GM19463 (cell line): ENCODE measurements around the gene PPTC7.
"Not testable (repeated sequence)": the region's sequence is repeated elsewhere in the genome, so short reads cannot be mapped to it uniquely, and the experiment has no call there.

Experiments
- ATAC-seq: cut with Tn5 transposase; IDR thresholded peaks from one replicate; pipeline ENCODE4 v1.9.1; 2021; ENCODE audit warnings: mild to moderate bottlenecking, moderate library complexity; ENCODE audit not compliant: unreplicated experiment

The PPTC7 gene

DNA sequence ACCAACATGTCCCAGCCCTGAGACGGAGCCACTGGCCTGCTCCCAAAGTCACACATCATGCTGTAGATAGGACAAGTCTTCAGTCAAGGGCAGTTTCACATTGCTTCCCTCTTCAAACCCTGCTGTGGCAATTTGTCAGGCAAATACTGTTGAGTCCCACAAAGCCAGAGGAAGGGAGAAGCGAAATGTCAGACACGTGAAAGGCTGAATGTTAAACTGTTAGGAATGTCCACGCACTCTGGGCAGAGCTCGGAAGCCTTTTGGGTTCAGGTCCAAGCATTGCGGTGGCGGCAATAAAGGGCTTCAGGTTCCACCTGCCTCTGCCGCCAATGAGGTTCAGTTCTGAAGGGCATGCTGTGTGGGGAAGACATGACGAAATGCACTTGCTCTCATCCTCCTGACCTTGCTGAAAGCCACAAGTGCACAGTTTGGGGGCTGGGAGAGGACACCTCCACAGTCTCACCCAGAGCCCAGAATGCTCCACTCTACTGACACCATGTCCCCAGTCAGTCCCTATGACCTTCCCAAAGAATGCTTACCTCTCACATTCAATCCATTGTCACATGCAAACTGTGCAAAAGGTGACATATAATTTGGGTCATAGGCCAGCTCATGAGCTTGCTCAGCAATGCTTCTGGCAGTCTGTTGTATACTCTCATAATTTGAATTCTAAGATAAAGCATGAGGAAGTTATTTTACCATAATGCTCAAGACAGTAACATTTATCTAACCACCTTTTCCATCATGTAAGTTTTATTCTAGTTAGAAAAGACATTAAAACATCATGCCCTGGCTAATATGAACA lies 45.3 kb downstream of the PPTC7 start:
- no peak for ATAC-seq

DNA sequence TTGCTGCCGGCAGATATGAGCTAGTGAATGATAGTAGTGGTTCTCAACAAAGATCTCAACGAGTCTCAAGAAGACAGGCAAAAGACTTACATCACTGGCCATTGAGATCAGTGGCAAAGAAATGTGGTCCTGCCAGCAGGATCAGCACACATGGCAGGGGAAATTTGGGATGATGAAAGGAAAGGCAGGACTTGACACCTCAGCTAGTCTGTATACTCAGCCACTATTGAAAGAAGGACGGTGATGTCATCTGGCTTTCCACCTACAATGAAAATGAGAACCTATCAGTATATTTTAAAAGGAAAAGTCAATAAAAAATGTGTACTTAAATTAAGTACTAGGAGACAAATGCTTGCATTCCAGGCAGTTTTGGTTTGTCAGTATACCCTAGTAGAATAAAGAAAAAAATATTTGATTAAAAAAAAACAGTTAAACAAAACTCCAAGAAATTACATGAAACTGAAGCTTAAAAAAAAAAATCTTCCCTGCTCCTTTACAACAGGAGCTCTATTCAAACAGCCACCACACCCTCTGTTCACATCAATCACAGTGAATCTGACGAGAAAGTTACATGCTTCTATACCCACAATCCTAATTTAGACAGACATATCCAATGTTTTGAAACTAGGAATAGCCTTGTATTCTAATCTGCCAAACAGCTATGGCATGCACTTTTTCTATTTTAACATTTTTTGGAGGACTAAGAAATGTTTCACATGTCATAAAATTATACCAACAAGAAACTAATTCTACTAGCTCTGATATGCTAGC lies 46.1 kb downstream of the PPTC7 start:
- ATAC-seq, result no peak

DNA sequence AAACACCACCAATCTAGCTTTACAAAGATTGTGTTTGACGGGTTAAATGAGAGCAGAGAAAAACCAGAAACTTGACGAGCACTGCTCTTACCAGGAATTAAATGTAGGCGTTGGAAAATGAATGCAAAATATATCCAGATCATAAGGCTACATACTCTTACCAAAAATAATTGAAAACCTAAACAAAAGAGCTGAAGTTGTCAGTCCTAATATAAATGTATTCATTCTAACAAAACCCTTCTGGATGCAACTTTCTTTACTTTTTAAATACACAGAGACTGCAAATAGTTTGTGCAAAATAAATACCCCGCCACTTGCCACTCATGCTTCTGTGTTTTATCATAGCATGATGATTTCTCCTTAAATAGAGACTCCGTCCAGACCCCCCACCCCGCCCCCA lies 48.3 kb downstream of the PPTC7 start:
- no peak for ATAC-seq

DNA sequence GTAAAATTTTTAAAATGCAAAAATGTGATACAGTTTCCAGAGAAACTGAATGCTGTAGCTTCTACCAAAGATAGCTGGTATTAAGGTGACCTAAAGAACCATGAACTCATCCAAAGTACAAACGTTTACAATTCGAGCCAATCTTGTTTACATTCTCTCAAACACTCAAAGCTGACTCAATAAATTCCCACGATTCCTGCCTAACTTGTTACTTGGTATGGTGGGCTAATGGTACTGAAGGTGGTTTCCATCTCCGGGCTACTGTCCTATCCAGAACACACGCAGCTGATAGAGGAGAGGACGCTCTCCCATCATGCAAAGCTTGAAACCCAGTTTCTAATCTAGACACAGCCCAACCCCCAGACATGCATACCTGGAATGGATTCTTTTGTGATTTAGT lies 49.5 kb downstream of the PPTC7 start:
- ATAC-seq, result no peak

DNA sequence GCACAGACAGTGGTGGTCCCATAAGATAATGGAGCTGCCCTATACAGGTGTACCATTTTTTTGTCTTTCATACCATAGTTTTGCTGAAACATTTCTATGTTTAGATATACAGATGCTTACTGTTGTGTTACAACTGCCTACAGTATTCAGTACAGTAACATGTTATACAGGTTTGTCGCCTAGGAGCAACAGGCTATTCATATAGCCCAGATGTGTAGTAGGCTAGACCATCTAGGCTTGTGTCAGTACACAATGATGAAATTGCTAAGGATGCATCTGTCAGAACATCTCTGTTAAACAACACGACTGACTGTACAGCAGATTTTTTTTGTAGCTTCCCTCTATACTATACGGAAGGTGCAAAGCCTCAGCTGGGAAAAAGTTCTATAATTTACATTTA lies 50.5 kb downstream of the PPTC7 start:
- no peak for ATAC-seq

DNA sequence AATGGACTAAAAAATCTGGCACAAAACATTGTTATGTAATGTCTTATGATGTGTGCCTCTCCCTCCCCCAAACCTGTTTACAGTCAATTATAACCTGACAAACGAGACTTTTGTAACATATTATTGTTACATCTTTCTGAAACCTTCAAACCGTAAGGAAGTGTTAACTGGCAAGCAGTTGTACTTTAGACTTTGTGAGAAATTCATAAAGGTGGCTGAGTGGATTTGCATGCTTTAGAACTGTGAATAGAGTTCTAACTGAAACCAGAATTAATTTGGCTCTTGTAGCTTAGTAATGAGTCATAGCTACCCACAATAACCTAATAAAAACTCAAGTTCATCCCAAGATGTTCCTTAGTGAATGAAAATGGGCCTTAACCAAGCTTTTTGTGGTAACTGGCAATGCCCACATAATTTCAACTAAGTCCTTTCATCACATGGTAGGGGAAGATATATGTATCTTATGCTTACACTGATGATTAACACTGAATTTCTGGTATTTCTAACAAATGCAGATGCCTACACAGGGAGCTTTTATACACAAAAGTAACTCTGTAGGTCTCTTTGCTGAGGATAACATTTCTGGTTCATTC lies 51.3 kb downstream of the PPTC7 start:
- ATAC-seq, result peak; percentile 89

DNA sequence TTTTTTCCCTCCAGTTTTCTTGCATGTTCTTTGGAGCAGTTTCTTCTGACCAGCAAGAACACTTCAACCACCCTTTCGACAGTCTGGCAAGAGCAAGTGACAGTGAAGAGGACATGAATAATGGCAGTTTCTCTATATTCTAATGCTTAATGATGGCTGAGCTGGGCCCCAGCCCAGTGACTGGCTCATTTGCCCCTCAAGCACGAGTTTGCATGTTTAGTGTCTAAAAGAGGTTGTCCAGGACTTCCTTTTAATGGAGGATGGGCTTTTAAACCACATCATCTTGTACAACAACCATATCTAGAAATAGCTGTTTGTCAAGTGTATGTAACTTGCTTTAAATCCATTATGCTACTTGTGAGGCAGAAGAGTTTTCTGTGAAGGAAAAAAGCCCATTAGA lies 52.6 kb downstream of the PPTC7 start:
- ATAC-seq, result no peak

DNA sequence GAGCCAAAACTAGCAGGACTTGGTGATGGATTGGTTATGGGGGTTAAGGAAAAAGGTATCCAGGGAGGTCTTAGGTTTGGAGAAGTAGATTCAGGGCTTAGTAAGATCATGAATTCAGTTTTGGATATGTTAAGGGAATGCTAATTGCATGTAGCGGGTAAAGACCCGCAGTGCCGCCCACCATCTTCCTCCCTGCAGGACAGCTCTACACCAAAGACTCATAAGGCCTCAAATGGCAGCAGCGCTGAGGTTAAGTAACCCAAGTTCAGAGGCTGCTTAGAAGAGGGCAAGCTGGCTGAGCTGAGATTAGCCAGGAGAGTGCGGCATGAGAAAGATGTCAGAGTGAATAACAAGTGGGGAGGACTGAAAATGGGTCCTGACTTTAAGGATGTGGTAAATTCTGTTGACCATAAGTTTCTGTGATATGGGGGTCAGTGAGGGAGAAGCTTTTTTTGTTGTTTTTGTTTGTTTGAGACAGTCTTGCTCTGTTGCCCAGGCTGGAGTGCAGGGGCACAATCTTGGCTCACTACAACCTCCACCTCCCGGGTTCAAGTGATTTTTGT lies 54.8 kb downstream of the PPTC7 start:
- ATAC-seq, result no peak

DNA sequence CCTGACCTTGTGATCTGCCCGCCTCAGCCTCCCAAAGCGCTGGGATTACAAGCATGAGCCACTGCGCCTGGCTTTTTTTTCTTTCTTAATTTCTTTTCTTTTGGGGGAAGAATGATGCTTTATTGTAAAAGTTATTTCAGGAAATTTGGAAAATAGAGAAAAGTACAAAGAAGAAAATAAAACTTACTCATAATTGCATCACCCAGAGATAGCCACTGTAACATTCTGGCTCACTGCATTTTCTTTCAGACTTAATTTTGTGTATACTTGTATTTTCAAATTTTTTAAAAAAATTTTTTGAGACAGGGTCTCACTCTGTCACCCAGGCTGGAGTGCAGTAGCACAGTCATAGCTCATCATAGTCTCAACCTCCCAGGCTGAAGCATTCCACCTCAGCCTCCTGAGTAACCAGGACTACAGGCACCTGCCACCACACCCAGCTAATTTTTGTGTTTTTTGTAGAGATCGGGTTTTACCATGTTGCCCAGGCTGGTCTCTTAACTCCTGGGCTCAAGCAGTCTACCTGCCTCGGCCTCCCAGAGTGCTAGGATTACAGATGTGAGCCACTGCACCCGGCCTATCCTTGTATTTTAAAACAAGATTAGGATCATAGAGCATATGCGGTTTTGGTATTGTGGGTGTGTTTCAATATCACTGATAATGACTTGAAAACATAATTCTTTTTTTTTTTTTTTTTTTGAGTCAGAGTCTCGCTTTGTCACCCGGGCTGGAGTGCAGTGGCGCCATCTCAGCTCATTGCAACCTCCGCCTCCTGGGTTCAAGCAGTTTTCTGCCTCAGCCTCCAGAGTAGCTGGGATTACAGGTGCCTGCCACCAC lies 62.0 kb downstream of the PPTC7 start:
- ATAC-seq, result not testable (repeated sequence)

DNA sequence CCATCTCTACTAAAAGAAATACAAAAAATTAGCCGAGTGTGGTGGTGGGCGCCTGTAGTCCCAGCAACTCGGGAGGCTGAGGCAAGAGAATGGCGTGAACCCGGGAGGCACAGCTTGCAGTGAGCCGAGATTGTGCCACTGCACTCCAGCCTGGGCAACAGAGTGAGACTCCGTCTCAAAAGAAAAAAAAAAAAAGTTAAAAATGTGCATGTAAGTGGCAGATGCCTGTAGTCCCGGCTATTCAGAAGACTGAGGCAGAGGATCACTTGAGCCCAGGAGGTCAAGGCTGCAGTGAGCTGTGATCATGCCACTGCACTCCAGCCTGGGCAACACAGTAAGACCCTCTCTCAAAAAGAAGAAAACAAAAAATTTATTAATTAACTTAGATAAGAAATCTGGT lies 65.1 kb downstream of the PPTC7 start:
- ATAC-seq, result not testable (repeated sequence)

DNA sequence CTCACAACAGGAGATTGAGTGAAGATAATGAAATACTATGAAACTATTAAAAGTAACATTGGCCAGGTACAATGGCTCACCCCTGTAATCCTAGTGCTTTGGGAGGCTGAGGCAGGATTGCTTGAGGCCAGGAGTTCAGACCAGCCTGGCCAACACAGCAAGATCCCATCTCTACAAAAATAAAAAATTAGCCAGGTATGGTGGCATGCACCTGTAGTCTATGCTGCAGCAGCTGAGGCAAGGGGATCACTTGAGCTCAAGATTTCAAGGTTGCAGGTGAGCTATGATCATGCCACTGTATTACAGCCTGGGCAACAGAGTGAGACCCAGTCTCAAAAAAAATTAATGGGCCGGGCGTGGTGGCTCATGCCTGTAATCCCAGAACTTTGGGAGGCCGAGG lies 66.1 kb downstream of the PPTC7 start:
- no peak for ATAC-seq

DNA sequence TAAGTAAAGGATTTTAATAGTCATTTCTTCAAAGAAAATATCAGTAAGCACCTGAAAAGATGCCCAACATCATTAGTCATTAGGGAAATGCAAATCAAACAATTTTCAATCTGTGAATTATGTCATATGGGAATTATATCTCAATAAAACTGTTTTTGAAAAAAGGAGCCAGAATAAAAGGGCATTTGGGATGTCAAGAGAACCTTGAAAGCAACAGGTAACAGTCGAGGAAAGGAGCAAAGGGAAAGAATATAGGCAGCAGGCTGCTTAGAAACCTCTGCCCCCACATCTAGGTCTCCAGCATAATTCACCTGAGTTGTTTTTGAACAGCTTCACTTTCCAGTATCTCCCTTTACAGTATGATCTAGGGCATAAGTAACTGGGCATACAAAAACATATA lies 68.8 kb downstream of the PPTC7 start:
- ATAC-seq, result no peak

DNA sequence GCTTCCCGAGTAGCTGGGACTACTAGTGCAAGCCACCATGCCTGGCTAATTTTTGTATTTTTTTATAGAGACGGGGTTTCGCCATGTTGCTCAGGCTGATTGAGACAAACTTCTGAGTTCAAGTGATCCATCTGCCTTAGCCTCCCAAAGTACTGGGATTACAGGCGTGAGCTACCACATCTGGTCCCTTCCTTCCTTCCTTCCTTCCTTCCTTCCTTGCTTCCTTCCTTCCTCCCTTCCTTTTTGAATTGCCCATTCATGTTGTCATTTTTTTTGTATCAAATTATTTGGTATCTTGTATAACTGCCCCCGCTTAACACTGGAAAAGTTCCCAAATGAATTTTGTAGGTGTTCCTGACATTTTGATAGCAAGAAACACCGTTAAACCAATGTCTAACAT lies 69.3 kb downstream of the PPTC7 start:
- ATAC-seq, result no peak

DNA sequence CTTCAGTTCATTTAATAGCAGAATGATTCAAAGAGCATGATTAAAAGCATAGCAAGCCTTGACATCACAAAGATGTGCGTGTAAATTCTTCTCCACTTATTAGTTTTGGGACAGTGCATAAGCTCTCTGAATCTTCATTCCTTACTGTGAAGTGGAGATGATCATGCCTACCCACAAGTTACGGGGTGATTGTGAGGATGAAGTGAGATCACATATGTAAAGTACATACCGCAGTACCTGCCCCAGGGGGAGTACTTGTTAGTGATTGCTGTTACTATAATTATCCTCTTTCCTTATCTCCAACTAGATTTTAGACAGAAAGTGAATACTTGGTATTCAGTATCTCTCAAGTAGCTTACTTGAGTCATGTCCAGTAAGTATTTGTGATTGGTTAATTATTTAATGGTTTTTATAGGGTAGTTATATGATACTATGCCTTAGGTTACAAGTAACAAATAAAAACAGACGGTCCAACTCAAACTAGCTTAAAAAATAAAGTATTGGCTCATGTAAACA lies 75.0 kb downstream of the PPTC7 start:
- no peak for ATAC-seq

DNA sequence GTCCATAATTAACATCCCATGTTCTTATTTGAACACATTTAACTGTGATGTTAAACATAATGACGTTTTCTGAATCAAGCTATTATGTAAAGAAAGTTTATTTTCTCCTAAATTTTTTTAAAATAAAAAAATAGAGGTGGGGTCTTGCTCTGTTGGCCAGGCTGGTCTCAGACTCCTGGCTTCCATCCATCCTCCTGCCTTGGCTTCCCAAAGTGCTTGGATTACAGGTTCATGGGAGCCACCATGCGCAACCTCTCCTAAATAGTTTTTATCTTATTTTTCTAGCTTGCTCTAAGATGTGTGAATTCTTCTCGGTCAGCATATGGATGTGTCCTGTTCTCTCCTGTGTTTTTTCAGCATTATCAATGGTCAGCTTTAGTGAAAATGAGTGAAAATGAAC lies 77.8 kb downstream of the PPTC7 start:
- no peak for ATAC-seq

DNA sequence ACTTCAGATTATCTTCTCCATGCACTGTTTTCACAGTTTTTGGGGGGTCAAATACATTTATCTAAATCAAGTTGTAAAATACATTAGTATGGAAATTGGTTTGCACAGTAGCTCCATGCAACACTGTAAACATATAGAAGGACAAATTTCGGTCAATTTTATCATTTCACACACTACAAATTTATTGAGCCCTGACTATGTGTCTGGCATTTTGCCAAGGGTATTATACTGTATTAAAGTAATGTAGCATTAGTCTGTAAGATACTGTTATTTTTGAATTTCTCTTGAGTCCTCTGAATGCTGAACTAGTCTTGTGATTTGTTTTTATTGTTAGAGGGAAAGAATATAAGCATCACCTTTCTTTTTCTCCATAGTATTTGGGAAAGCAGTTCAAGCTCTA lies 79.7 kb downstream of the PPTC7 start:
- no peak for ATAC-seq

DNA sequence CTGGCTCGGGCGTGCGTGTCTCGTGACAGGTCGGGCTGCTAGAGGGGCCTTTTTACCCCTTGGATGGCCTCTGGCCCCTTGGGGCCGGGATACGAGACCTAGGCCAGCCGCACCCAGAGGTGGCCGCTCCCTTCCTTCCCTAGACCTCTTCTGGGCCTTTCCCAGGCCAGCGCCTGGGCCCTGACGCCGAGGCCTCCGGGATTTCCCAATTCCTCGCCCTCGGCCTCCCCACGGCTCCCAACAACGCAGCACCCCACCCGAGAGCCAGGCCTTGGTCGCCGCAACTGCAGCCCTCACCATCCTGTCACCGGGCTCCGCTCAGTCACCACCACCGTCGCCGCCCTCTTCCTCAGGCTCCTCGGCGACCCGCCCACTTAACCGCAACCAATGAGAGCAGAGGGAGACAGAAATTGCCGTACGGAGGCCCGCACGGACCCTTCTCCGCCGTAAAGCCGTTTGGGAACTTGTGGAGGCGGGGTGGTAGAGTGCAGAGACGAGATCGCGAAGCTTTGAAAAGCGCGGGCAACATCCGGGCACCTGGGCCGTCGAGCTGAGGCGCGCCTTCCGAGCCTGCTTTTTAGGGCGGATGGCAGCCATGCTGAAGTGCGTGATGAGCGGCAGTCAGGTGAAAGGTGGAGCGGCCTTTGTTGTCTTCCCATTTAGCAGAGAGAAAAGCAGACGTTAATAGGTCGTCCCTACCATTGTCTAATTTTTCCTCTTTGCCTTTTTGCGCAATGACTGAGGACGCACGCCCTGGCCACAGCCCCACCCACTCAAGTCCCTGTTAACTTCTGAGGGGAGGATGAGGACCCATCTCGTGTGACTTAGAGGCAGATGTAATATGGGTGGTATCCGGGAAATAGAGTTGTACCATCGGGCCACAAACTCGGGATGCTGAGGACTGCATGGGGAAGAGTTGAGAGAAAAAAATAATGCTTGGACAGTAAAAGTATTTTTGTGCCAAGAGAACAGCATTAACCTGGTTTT lies 81.1 kb downstream of the PPTC7 start, which contains the start of the genes RAD9B and VPS29:
Gene RAD9B, plus strand, starts transcription at position 580 of the 987 bp plus-strand sequence. Its CDS starts 7 bp downstream, at position 587.
Gene VPS29, minus strand, starts transcription at position 360 of the 987 bp plus-strand sequence. Its CDS starts 60 bp downstream, at position 300.
- ATAC-seq, result peak; percentile 93

DNA sequence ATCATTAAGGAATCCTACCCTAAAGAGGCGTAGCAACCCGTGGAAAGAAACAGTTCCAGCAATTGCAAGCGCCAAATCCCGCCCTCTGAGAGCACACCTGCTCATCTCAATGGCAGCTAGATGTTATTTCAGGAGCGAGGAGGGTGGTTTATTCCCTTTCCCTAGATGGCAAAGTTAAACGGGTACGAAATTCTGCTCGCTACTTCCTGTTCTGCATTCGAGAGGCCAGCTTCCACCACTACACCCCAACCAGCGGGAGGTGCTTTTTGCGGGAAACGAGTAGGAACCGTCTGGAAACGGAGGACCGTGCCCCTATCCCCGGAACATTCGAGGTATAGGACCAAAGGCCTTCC lies 81.7 kb downstream of the PPTC7 start:
- no peak for ATAC-seq
